Type B pancreatic cell (in vitro differentiated cells): Measurements from ENCODE around the gene MMP23B. TPM values are rescaled to one million over a fixed set of nuclear protein-coding genes. Genes with fewer than 3 reads are reported as not detected.

Source experiments
- DNase-seq: peaks from one replicate; pipeline ENCODE4 v3.0.0; 2021; ENCODE audit warnings: mixed read lengths; ENCODE audit not compliant: unreplicated experiment; ENCODE audit errors: extremely low spot score
- H3K27ac Mint-ChIP-seq: 2 replicates; pipeline ENCODE4 v1.8.0; 2021; ENCODE audit warnings: mild to moderate bottlenecking, mixed read lengths
- H3K27me3 Mint-ChIP-seq: 2 replicates; pipeline ENCODE4 v1.8.0; 2021; ENCODE audit warnings: mixed read lengths
- H3K36me3 Mint-ChIP-seq: 2 replicates; pipeline ENCODE4 v1.8.0; 2021; ENCODE audit warnings: mixed read lengths
- H3K4me1 Mint-ChIP-seq: one replicate; pipeline ENCODE4 v1.8.0; 2021; ENCODE audit warnings: mixed read lengths; ENCODE audit not compliant: unreplicated experiment
- H3K4me3 Mint-ChIP-seq: 2 replicates; pipeline ENCODE4 v1.8.0; 2021; ENCODE audit warnings: mild to moderate bottlenecking, mixed read lengths
- H3K9me3 Mint-ChIP-seq: 2 replicates; pipeline ENCODE4 v1.8.0; 2021; ENCODE audit warnings: mixed read lengths
- total RNA-seq: library from RNA; stranded (reverse); gene quantifications from 2 replicates; pipeline ENCODE4 v1.2.1, GENCODE V29; 2021; ENCODE audit warnings: low replicate concordance
- TF ChIP-seq, protein P1 (sequence below): fragments of 200-600 bp; sonication (generic); conservative IDR thresholded peaks from 2 replicates; pipeline ENCODE4 v1.5.0; 2021; ENCODE audit warnings: antibody characterized with exemption, mild to moderate bottlenecking

Gene MMP23B
- total RNA-seq, 1 donor from 2014 or later = 6.8 TPM

DNA sequence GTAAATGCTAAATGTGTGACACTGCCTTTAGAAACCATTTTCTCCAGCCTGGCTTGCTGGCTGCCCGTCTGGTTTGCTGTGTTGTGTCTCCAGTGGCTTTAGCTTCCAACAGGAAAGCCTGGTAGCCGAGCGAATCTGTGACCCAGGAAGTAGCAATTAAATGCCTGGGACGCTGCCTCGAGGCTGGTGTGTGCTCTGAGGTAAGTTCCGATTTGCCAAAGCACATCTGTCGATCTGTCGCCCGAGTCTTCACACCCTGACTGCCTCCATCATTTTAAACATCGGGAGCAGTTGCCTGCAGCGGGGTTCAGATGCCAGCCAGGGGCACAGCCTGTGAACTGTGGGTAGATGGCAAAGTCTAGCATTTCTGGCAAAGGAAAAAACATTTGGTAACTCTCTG, 14.5 kb upstream of the MMP23B start:
- Mint-ChIP-seq H3K4me3 (peak overlapping the region; percentile 91), H3K36me3 (no peaks in the 10 kb centered on the region), H3K4me1 (peaks cover 13% of the 10 kb centered on the region), H3K9me3 (no peaks in the 10 kb centered on the region), H3K27ac (peak overlapping the region; percentile 70), H3K27me3 (no peaks in the 10 kb centered on the region)
- DNase-seq = no peak
- TF ChIP-seq, protein P1, sequence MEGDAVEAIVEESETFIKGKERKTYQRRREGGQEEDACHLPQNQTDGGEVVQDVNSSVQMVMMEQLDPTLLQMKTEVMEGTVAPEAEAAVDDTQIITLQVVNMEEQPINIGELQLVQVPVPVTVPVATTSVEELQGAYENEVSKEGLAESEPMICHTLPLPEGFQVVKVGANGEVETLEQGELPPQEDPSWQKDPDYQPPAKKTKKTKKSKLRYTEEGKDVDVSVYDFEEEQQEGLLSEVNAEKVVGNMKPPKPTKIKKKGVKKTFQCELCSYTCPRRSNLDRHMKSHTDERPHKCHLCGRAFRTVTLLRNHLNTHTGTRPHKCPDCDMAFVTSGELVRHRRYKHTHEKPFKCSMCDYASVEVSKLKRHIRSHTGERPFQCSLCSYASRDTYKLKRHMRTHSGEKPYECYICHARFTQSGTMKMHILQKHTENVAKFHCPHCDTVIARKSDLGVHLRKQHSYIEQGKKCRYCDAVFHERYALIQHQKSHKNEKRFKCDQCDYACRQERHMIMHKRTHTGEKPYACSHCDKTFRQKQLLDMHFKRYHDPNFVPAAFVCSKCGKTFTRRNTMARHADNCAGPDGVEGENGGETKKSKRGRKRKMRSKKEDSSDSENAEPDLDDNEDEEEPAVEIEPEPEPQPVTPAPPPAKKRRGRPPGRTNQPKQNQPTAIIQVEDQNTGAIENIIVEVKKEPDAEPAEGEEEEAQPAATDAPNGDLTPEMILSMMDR = no peak

DNA sequence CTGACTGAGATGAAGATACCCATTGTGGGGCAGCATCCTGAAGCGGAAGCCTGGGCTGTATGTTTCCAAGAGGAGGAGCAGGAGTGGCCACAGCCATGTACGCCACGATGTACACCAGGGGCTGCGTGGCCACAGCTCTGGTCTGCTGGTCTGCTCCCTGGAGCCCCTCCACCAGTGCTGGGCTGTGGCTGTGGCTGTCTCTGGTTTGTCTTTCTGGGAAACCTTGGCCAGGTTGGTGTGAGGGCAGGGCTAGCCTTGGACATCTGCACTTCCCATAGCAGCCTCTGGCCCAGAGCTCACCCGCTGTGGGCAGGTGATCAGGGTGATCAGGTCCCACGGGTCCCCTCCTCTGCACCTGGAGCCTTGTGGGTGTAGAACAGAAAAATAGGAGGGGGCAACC, 14.0 kb upstream of the MMP23B start:
- H3K4me3 Mint-ChIP-seq = peak overlapping the region; percentile 91
- H3K36me3 Mint-ChIP-seq = no peaks in the 10 kb centered on the region
- H3K27ac Mint-ChIP-seq = peak overlapping the region; percentile 70
- DNase-seq = no peak
- H3K9me3 Mint-ChIP-seq = no peaks in the 10 kb centered on the region
- no peaks in the 10 kb centered on the region for H3K27me3 Mint-ChIP-seq
- H3K4me1 Mint-ChIP-seq = peaks cover 13% of the 10 kb centered on the region
- TF ChIP-seq, protein P1 = no peak

DNA sequence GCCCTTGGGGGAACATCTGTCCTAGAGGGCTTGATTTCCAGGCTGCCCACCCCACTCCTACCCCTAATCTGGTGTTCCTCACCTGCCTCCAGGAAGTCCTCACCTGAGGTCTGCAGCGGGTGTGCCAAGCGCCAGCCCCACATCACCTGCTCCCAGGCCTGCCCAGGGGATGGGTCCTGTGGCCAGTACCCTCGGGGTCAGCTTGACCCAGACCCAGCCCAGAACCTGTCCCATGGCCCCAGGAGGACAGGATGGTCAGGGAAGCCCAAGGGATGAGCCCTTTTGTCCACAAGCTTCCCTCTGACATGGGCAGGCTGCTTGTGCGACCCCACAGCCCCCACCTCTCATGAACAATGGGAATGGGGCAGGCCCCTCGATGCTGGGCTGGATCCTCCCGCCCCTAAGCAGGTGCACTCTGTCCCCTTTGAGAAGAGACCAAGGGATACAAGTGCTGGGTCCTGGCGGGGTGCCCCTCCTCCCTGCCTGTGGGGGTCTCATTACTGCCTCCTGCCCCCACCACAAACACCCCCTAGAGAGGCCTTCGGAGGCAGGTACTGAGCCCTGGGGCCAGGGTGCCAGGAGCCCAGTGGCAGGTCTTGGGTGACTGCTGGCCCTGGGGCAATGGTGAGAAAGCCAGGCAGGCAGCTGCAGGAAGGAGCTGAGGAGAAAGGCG, 13.4 kb upstream of the MMP23B start:
- Mint-ChIP-seq H3K27me3 (no peaks in the 10 kb centered on the region), H3K36me3 (no peaks in the 10 kb centered on the region), H3K27ac (no peak overlapping the region), H3K4me3 (no peak overlapping the region), H3K4me1 (peaks cover 12% of the 10 kb centered on the region), H3K9me3 (no peaks in the 10 kb centered on the region)
- TF ChIP-seq, protein P1 = no peak
- no peak for DNase-seq

DNA sequence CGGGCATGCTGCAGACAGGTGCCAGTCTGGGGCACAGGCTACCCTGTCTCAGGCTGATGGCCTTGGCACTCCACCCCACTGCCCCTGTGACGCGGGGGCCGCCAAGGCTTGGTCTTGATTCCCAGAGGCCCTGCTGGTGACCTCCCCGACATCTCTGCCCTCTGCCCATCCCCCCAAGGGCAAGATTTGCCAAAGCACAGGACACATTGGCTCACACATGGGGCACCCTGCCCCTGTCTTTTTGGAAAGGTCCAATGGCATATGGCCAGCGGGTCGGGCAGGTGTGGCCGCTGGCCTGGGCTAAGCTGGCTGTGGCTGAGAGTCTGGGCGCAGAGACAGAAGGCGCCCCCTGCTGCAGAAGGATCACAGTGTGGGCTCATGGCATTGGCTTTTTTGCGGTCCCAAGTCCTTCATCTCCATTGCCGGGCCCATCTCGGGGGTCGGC, 12.0 kb upstream of the MMP23B start:
- Mint-ChIP-seq H3K36me3 (no peaks in the 10 kb centered on the region), H3K4me1 (no peaks in the 10 kb centered on the region), H3K27me3 (no peaks in the 10 kb centered on the region), H3K4me3 (no peak overlapping the region), H3K27ac (no peak overlapping the region), H3K9me3 (no peaks in the 10 kb centered on the region)
- TF ChIP-seq, protein P1 = peak; percentile 27
- DNase-seq = no peak

DNA sequence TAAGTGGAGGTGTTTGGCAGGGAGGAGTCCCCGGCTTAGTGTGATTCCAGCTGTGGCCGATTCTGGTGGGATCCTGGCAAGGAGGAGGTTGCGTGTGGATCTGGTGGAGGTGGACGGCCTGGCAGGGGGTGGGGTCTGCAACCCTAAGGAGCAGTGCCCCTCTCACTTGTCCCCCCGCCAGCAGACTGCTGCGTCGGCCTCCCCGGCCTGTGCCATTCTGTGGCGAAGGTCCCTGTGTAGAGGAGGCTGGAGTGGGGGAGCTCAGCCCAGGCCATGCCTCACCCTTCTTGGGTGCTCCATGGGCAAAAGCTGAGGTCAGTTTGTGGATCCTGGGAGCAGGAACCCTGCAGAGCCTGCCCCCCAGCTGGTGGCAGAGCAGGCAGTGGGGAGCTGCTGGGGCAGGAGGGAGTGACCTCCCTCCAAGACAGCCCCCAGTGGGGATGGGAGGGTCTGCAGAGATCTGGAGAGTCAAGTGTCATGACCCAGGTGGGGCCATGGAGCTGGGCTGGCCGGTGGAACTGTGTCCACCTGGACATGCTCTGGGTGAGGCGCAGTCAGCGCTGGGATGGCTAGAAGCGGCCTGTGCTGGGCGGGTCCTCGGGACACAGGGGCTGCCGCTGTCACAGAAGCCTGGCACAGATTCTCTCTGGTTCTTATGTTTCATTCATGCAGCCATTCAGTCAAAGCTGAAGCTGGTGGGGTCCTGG, 11.4 kb upstream of the MMP23B start:
- H3K27ac Mint-ChIP-seq = no peak overlapping the region
- H3K4me3 Mint-ChIP-seq = no peak overlapping the region
- no peaks in the 10 kb centered on the region for H3K9me3 Mint-ChIP-seq
- TF ChIP-seq, protein P1 = no peak
- no peaks in the 10 kb centered on the region for H3K4me1 Mint-ChIP-seq
- DNase-seq = no peak
- no peaks in the 10 kb centered on the region for H3K27me3 Mint-ChIP-seq
- no peaks in the 10 kb centered on the region for H3K36me3 Mint-ChIP-seq
